Hematopoietic multipotent progenitor cell treated with erythropoietin and hydrocortisone succinate and interleukin-3 and kit ligand, for 8 days (in vitro differentiated cells): ENCODE data around the gene DCAF11.
"Not testable (repeated sequence)": the region's sequence is repeated elsewhere in the genome, so short reads cannot be mapped to it uniquely, and the experiment has no call there.

Experiments used
- DNase-seq: peaks from one replicate; pipeline ENCODE4 v3.0.0-alpha.2; 2015

Gene DCAF11

DNA sequence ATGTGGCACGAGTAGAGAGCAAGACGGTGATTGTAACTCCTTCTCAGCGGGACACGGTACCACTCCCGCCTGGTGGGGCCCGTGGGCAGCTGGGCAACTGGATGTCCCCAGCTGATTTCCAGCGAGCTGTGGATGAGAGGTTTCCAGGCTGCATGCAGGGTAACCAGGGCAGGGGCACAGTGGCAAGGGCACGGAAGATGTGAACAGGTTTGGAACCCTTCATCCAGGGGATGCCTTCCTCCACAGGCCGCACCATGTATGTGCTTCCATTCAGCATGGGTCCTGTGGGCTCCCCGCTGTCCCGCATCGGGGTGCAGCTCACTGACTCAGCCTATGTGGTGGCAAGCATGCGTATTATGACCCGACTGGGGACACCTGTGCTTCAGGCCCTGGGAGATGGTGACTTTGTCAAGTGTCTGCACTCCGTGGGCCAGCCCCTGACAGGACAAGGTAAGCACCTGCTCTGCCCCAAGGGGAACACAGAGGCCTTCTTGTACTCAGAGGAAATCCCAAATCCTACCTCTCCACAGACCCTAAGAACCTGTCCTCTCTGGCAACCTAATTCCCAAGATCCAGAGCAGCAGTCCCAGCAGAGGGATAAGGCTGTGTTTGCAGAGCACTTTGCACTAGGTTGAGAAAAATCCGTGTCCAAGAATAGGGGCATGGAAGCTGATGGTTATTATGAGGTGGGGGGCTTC, 16.2 kb upstream of the DCAF11 start:
- DNase-seq = no peak

DNA sequence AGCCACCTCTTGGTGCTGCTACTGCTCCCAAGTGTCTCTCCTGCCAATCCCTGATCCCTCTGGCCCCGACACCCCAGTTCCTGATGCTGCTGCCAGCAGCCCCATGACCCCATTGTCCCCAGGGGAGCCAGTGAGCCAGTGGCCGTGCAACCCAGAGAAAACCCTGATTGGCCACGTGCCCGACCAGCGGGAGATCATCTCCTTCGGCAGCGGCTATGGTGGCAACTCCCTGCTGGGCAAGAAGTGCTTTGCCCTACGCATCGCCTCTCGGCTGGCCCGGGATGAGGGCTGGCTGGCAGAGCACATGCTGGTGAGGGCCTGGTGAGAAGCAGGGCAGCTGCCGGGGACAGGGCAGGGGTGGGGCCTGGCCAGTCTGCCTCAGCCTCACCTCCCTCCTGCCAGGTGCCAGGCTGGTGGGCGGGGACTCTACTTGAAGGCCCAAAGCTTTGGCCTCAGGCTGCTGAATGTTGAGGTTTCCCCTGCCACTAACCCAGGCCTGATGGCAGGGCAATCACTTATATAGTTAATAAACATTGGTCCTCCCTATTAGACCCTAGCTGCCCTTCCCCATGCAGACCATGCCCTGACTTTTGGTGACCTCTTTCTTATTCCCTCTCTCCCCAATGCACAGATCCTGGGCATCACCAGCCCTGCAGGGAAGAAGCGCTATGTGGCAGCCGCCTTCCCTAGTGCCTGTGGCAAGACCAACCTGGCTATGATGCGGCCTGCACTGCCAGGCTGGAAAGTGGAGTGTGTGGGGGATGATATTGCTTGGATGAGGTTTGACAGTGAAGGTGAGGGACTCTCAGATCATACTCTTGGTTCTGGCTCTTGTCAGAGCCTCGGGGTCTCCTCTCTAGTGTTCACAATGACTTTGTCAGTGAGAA, 15.4 kb upstream of the DCAF11 start:
- no peak for DNase-seq

- no peak for DNase-seq
Measured at GRCh38 chr14:24100197-24100981, 14.2 kb upstream of the DCAF11 start.

DNA sequence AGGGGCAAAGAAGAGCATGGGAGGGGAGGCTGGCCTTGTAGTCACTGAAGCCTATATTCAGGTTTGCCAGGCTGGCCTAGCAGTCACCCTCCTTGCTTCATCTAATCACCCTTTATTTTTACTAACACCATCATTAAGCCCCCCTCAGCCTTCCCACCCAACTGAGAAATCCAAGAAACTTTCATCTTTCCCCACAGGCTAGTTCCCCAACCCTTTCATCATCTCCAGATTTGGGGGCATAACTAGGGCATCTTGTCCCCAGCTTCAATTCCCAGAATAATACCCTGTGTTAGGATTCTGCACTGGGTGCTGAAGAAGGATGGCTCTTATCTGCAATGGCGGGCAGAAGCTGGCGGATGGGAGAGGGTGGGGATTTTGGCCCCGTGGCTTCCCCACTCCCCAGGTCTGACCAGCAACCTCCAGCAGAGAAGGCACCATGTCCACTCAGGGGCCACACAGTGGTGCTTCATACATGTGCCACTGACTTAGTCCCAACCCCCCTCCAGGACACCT, 13.5 kb upstream of the DCAF11 start:
- DNase-seq = no peak

DNA sequence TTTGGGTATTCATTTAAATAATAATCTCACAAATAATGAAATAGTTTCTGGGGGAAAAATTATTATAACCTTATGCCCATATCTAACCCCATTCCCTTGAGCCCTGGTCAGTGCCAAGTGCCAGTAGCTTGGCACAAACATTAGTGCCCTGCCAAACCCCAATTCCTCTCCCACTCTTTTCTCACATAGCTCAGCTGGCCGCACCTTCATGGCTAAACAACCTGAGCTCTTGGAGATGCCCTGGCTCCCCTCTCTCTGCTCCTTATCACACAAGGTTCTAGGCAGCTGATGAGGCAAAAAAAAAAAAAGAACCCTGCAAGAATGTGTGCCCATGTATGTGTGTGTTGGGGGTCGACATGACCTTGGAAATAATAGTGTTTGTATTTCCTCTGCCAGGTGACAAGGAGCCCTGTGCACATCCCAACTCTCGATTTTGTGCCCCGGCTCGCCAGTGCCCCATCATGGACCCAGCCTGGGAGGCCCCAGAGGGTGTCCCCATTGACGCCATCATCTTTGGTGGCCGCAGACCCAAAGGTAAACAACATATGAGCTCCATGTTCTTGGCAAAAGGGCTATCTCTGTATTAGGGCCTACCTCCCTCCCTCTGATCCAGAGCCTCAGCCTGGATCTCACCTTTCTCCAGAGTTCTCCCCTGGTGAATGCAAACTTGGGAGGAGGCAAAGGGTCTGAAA, 12.1 kb upstream of the DCAF11 start:
- no peak for DNase-seq

DNA sequence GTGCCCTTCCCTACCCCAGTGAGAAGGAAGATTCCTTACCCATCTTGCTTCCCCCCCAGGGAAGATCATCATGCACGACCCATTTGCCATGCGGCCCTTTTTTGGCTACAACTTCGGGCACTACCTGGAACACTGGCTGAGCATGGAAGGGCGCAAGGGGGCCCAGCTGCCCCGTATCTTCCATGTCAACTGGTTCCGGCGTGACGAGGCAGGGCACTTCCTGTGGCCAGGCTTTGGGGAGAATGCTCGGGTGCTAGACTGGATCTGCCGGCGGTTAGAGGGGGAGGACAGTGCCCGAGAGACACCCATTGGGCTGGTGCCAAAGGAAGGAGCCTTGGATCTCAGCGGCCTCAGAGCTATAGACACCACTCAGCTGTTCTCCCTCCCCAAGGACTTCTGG, 11.1 kb upstream of the DCAF11 start:
- DNase-seq = no peak

DNA sequence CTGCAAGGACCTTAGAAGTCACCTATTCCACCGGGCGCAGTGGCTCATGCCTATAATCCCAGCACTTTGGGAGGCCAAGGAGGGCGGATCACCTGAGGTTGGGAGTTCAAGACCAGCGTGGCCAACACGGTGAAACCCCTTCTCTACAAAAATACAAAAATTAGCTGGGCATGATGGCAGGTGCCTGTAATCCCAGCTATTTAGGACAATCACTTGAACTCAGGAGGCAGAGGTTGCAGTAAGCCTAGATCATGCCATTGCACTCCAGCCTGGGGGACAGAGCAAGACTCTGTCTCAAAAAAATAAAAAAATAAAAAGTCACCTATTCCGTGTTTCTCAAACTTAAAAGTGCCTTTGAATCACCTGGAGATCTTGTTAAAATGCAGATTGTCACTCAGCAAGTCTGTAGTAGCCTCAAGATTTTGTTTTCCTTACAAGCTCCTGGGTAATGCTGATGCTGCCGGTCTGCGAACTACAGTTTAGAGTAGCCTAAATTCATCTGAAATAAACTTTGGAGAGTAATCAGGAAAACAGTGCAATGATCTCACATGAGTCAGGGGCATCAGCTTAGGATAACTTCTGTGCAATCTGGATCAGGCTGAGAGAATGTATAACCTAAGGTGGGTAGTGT, 8.9 kb upstream of the DCAF11 start:
- not testable (repeated sequence) for DNase-seq

GRCh38 chr14:24106672-24107271, 7.8 kb upstream of the DCAF11 start:
- no peak for DNase-seq

DNA sequence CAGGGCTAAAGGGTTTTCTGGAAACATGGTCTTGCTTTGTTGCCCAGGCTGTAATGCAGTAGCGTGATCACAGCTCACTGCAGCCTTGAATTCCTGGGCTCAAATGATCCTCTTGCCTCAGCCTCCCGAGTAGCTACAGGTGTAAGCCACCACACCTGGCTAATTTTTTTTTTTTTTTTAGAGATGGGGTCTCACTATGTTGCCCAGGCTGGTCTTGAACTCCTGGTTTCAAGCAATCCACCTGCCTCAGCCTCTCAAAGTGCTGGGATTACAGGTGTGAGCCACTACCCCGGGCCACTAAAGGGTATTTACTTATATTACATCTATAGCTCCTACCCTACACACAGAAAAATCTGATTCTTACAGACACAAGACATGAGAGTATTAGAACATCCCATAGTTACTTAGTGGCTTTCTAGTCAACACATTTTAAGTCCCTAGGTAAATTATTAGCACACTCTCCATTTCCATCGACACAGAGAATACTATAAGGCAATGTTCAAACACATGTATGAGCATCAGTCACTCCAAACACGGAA, 6.2 kb upstream of the DCAF11 start:
- no peak for DNase-seq

DNA sequence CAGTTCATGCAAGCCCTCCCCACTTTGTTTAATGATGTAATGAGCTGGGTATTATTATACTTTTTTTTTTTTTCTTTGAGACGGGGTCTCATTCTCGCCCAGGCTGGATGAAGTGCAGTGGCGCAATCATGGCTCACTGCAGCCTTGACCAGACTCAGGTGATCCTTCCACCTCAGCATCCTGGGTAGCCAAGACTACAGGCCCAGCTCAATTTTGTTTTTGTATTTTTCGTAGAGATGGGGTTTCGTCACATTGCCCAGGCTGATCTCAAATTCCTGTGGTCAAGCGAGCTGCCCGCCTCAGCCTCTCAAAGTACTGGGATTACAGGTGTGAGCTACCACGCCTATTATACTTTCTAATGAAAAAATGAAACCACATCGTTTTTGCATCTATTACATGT, 4.5 kb upstream of the DCAF11 start:
- no peak for DNase-seq

DNA sequence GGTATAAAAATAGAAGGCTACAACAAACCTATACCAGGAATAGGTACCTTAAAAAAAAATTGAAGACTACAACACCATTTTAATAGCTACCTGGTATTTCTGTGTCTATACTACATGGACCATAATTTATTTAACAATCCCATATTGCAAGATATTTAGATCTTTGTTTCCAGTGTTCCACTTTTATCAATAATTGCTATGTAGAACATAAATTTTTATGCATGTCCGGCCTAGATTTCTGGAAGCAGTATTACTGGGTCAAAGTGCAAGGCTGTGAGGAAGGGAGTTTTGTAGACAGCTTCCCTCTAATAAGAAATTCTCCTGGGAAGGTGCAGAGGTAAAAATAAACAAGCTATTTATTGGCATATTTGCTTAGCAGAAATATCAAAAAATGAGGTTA, 4.1 kb upstream of the DCAF11 start:
- DNase-seq = no peak

- no peak for DNase-seq
Measured at GRCh38 chr14:24113379-24113800, 1.2 kb upstream of the DCAF11 start.

- DNase-seq = peak; percentile 93
Measured at GRCh38 chr14:24113801-24114531, 611 bp upstream of the DCAF11 start.

- DNase-seq = no peak
Measured at GRCh38 chr14:24115422-24116127, 998 bp downstream of the DCAF11 start.

DNA sequence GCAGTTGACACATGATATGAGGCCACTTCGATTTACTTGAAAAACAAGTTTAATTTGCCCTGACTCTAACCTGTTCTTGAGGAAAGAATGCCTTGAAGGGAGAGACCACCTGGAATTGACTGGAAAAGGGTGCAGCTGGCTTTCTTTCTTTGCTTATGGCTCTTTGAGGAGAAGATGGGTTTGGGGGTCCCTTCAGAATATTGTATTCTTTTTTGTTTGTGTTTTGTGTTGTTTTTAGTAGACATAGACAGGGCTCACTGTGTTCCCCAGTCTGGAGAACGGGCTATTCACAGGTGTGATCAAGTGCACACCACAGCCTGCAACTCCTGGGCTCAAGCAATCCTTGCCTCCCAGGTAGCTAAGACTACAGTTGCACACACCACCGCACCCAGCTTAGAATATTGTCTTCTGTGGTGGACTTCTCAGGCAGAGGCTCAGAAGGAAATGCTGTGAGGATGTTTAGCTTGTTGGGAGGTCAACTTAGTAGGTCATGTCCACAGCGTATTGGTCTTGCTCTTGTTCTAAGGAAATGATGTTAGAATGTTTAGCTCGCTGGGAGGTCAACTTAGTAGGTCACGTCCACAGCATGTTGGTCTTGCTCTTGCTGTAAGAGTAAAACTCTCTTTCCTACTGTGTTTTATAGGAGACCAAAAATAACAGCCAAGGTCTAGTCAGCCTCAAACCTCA, 1.7 kb downstream of the DCAF11 start:
- DNase-seq = no peak

DNA sequence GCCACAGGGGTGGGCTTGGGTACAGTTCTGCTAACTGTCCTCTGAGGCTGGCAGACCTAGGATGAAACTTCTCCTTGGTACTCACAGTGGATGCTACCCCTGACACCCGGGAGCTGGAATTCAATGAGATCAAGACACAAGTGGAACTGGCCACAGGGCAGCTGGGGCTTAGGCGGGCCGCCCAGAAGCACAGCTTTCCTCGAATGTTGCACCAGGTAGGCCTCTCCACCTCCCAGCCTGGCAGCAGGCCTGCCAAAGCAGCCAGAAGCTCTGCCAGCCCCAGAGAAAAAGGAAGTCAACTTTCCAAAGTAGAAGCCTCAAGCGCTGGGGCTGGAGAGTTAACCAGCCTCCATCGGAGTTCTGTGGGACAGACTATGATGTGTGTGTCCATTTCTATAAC, 2.6 kb downstream of the DCAF11 start:
- no peak for DNase-seq

- no peak for DNase-seq
Measured at GRCh38 chr14:24119691-24120090, 5.1 kb downstream of the DCAF11 start.

GRCh38 chr14:24121210-24121609, 6.6 kb downstream of the DCAF11 start:
- DNase-seq = no peak

DNA sequence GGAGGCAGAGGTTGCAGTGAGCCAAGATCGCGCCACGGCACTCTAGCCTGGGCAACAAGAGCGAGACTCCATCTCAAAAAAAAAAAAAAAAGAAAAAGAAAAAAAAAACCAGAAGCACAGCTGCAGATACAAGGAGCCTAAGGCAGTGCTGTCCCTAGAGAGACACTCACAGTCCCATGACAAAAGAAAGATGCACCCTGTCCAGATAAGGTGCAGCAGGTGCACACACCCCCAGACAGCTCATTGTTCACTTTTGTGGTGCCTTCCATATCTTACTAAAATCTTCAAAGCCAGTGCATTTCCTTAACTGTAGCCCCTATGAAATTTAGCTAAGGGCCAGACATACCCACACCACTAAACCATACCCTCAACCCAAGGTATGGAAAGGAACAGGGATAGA, 7.8 kb downstream of the DCAF11 start:
- DNase-seq = peak; percentile 61
